GM19372 (cell line): ENCODE data around the gene QRFP.
"Not testable (repeated sequence)": the region's sequence is repeated elsewhere in the genome, so short reads cannot be mapped to it uniquely, and the experiment has no call there.

Source experiments
- ATAC-seq: cut with Tn5 transposase; IDR thresholded peaks from one replicate; pipeline ENCODE4 v1.9.1; 2021; ENCODE audit warnings: mild to moderate bottlenecking, low read depth, moderate library complexity; ENCODE audit not compliant: unreplicated experiment

The QRFP gene

GRCh38 chr9:130858739-130859705, 37.6 kb downstream of the QRFP start:
- ATAC-seq = no peak

- no peak for ATAC-seq
These were observed 38.5 kb downstream of the QRFP start for GRCh38 chr9:130857864-130858738.

GRCh38 chr9:130856474-130856873, 40.1 kb downstream of the QRFP start:
- ATAC-seq = no peak

GRCh38 chr9:130854835-130855234, 41.8 kb downstream of the QRFP start:
- no peak for ATAC-seq

- no peak for ATAC-seq
These were observed 42.5 kb downstream of the QRFP start for GRCh38 chr9:130854092-130854491.

GRCh38 chr9:130852801-130853200, 43.8 kb downstream of the QRFP start:
- no peak for ATAC-seq

GRCh38 chr9:130849356-130849755, 47.3 kb downstream of the QRFP start:
- ATAC-seq = no peak

GRCh38 chr9:130848514-130848913, 48.1 kb downstream of the QRFP start:
- ATAC-seq = not testable (repeated sequence)

- ATAC-seq = no peak
These were observed 49.0 kb downstream of the QRFP start for GRCh38 chr9:130847306-130848217.

- ATAC-seq = no peak
These were observed 49.9 kb downstream of the QRFP start for GRCh38 chr9:130846487-130847305.

- no peak for ATAC-seq
These were observed 50.6 kb downstream of the QRFP start for GRCh38 chr9:130845901-130846481.

- no peak for ATAC-seq
These were observed 51.4 kb downstream of the QRFP start for GRCh38 chr9:130845254-130845653.

GRCh38 chr9:130844044-130844451, 52.6 kb downstream of the QRFP start:
- no peak for ATAC-seq

- no peak for ATAC-seq
These were observed 53.3 kb downstream of the QRFP start for GRCh38 chr9:130843049-130843908.
